HG02610 (cell line): ENCODE data around the gene ZDHHC19.
"Not testable (repeated sequence)": the region's sequence is repeated elsewhere in the genome, so short reads cannot be mapped to it uniquely, and the experiment has no call there.

Source experiments
- ATAC-seq: cut with Tn5 transposase; IDR thresholded peaks from one replicate; pipeline ENCODE4 v1.9.1; 2021; ENCODE audit warnings: mild to moderate bottlenecking, moderate library complexity; ENCODE audit not compliant: unreplicated experiment

ZDHHC19 gene

GRCh38 chr3:196210673-196211556 is at the start of gene ZDHHC19:
TSS of gene ZDHHC19 (minus strand) at chr3:196211400. CDS start at chr3:196211315, 85 bp downstream.
- no peak for ATAC-seq

GRCh38 chr3:196260784-196261183 is 49.6 kb upstream of the ZDHHC19 start:
- no peak for ATAC-seq

- ATAC-seq = no peak
These were observed 44.6 kb upstream of the ZDHHC19 start for GRCh38 chr3:196255776-196256175.

- ATAC-seq = no peak
These were observed 43.4 kb upstream of the ZDHHC19 start for GRCh38 chr3:196254376-196255283.

- ATAC-seq = no peak
These were observed 40.7 kb upstream of the ZDHHC19 start for GRCh38 chr3:196251918-196252317.

- no peak for ATAC-seq
These were observed 35.6 kb upstream of the ZDHHC19 start for GRCh38 chr3:196246612-196247308.

GRCh38 chr3:196244166-196244565 is 33.0 kb upstream of the ZDHHC19 start:
- not testable (repeated sequence) for ATAC-seq

GRCh38 chr3:196241704-196242103 is 30.5 kb upstream of the ZDHHC19 start:
- no peak for ATAC-seq

GRCh38 chr3:196240424-196240823 is 29.2 kb upstream of the ZDHHC19 start:
- no peak for ATAC-seq

GRCh38 chr3:196238612-196239560 is 27.7 kb upstream of the ZDHHC19 start:
- ATAC-seq = no peak

GRCh38 chr3:196237203-196237602 is 26.0 kb upstream of the ZDHHC19 start:
- ATAC-seq = peak; percentile 37

GRCh38 chr3:196236223-196236622 is 25.0 kb upstream of the ZDHHC19 start:
- ATAC-seq = no peak

GRCh38 chr3:196235452-196236122 is 24.4 kb upstream of the ZDHHC19 start:
- ATAC-seq = no peak

GRCh38 chr3:196232882-196233251 is 21.7 kb upstream of the ZDHHC19 start:
- ATAC-seq = no peak

GRCh38 chr3:196232154-196232881 is 21.1 kb upstream of the ZDHHC19 start:
- peak; percentile 79 for ATAC-seq

GRCh38 chr3:196227629-196228493 is 16.7 kb upstream of the ZDHHC19 start:
- no peak for ATAC-seq

- ATAC-seq = no peak
These were observed 15.9 kb upstream of the ZDHHC19 start for GRCh38 chr3:196227121-196227561.
